Memory B cell (primary cell): Measurements from ENCODE around the gene PLA2G4F.

ENCODE experiments used
- ATAC-seq: fragments of 150-1000 bp; cut with Tn5 transposase; 2 replicates; pipeline ENCODE4 v1.10.0; 2021; ENCODE audit warnings: low read depth, mild to moderate bottlenecking, moderate library complexity
- DNase-seq, 2 donors: peaks; one replicate each; pipeline ENCODE4 v3.0.0; 2022; ENCODE audit warnings: low spot score in 2 of 2
- H3K27ac Mint-ChIP-seq: one replicate; pipeline ENCODE4 v1.8.0; 2022; ENCODE audit warnings: mild to moderate bottlenecking, moderate library complexity, mixed read lengths
- H3K27me3 Mint-ChIP-seq: one replicate; pipeline ENCODE4 v1.8.0; 2022; ENCODE audit warnings: mixed read lengths
- H3K36me3 Mint-ChIP-seq: one replicate; pipeline ENCODE4 v1.8.0; 2022; ENCODE audit warnings: mild to moderate bottlenecking, mixed read lengths
- H3K4me1 Mint-ChIP-seq: one replicate; pipeline ENCODE4 v1.8.0; 2022; ENCODE audit warnings: mixed read lengths
- H3K4me3 Mint-ChIP-seq: one replicate; pipeline ENCODE4 v1.8.0; 2022; ENCODE audit warnings: mild to moderate bottlenecking, moderate library complexity, mixed read lengths
- H3K9me3 Mint-ChIP-seq: one replicate; pipeline ENCODE4 v1.8.0; 2022; ENCODE audit warnings: mixed read lengths

The PLA2G4F gene

GRCh38 chr15:42136513-42136912 is 19.9 kb downstream of the PLA2G4F start:
- no peak for ATAC-seq
- H3K4me3 Mint-ChIP-seq: no peak overlapping the region
- no peaks in the 10 kb centered on the region for H3K9me3 Mint-ChIP-seq
- H3K27ac Mint-ChIP-seq: no peak overlapping the region
- no peak for DNase-seq
- H3K4me1 Mint-ChIP-seq: peaks cover 2% of the 10 kb centered on the region
- H3K36me3 Mint-ChIP-seq: no peaks in the 10 kb centered on the region
- H3K27me3 Mint-ChIP-seq: peaks cover 11% of the 10 kb centered on the region

GRCh38 chr15:42135351-42135750 is 21.1 kb downstream of the PLA2G4F start:
- Mint-ChIP-seq H3K4me3 (no peak overlapping the region), H3K4me1 (peaks cover 3% of the 10 kb centered on the region), H3K9me3 (no peaks in the 10 kb centered on the region), H3K36me3 (no peaks in the 10 kb centered on the region), H3K27ac (no peak overlapping the region), H3K27me3 (peaks cover 20% of the 10 kb centered on the region)
- no peak for DNase-seq
- no peak for ATAC-seq

GRCh38 chr15:42134617-42135245 is 21.7 kb downstream of the PLA2G4F start:
- Mint-ChIP-seq H3K27me3 (peaks cover 22% of the 10 kb centered on the region), H3K27ac (no peak overlapping the region), H3K4me1 (peaks cover 5% of the 10 kb centered on the region), H3K9me3 (no peaks in the 10 kb centered on the region), H3K36me3 (no peaks in the 10 kb centered on the region), H3K4me3 (no peak overlapping the region)
- no peak for ATAC-seq
- no peak for DNase-seq

- Mint-ChIP-seq H3K9me3 (no peaks in the 10 kb centered on the region), H3K27ac (no peak overlapping the region), H3K27me3 (peaks cover 27% of the 10 kb centered on the region), H3K4me3 (no peak overlapping the region), H3K36me3 (no peaks in the 10 kb centered on the region), H3K4me1 (peaks cover 5% of the 10 kb centered on the region)
- ATAC-seq (peak; percentile 80), DNase-seq (peak; percentile 26 to 47)
Measured at GRCh38 chr15:42133886-42134502, 22.4 kb downstream of the PLA2G4F start.

GRCh38 chr15:42133356-42133755 is 23.1 kb downstream of the PLA2G4F start:
- H3K36me3 Mint-ChIP-seq: no peaks in the 10 kb centered on the region
- H3K4me1 Mint-ChIP-seq: peaks cover 5% of the 10 kb centered on the region
- ATAC-seq (no peak), DNase-seq (no peak)
- peaks cover 29% of the 10 kb centered on the region for H3K27me3 Mint-ChIP-seq
- H3K27ac Mint-ChIP-seq: no peak overlapping the region
- no peaks in the 10 kb centered on the region for H3K9me3 Mint-ChIP-seq
- H3K4me3 Mint-ChIP-seq: no peak overlapping the region

GRCh38 chr15:42131826-42132806 is 24.3 kb downstream of the PLA2G4F start:
- Mint-ChIP-seq H3K27me3 (peaks cover 31% of the 10 kb centered on the region), H3K36me3 (no peaks in the 10 kb centered on the region), H3K4me3 (no peak overlapping the region), H3K27ac (no peak overlapping the region), H3K9me3 (no peaks in the 10 kb centered on the region), H3K4me1 (peaks cover 3% of the 10 kb centered on the region)
- no peak for DNase-seq
- no peak for ATAC-seq

- peaks cover 3% of the 10 kb centered on the region for H3K4me1 Mint-ChIP-seq
- no peak for DNase-seq
- H3K27me3 Mint-ChIP-seq: peaks cover 31% of the 10 kb centered on the region
- no peak overlapping the region for H3K4me3 Mint-ChIP-seq
- no peak for ATAC-seq
- no peak overlapping the region for H3K27ac Mint-ChIP-seq
- H3K36me3 Mint-ChIP-seq: no peaks in the 10 kb centered on the region
- H3K9me3 Mint-ChIP-seq: no peaks in the 10 kb centered on the region
Measured at GRCh38 chr15:42131006-42131405, 25.4 kb downstream of the PLA2G4F start.

- peaks cover 31% of the 10 kb centered on the region for H3K27me3 Mint-ChIP-seq
- H3K36me3 Mint-ChIP-seq: no peaks in the 10 kb centered on the region
- peaks cover 3% of the 10 kb centered on the region for H3K4me1 Mint-ChIP-seq
- H3K27ac Mint-ChIP-seq: no peak overlapping the region
- H3K9me3 Mint-ChIP-seq: no peaks in the 10 kb centered on the region
- no peak overlapping the region for H3K4me3 Mint-ChIP-seq
- ATAC-seq: no peak
- DNase-seq: no peak
Measured at GRCh38 chr15:42130246-42130986, 26.0 kb downstream of the PLA2G4F start.

GRCh38 chr15:42129364-42129763 is 27.1 kb downstream of the PLA2G4F start:
- Mint-ChIP-seq H3K27ac (no peak overlapping the region), H3K4me1 (peaks cover 3% of the 10 kb centered on the region), H3K27me3 (peaks cover 31% of the 10 kb centered on the region), H3K4me3 (no peak overlapping the region), H3K36me3 (no peaks in the 10 kb centered on the region), H3K9me3 (no peaks in the 10 kb centered on the region)
- DNase-seq: no peak
- no peak for ATAC-seq

- DNase-seq (no peak), ATAC-seq (no peak)
- peaks cover 30% of the 10 kb centered on the region for H3K27me3 Mint-ChIP-seq
- H3K36me3 Mint-ChIP-seq: no peaks in the 10 kb centered on the region
- no peak overlapping the region for H3K27ac Mint-ChIP-seq
- H3K9me3 Mint-ChIP-seq: no peaks in the 10 kb centered on the region
- H3K4me3 Mint-ChIP-seq: no peak overlapping the region
- peaks cover 3% of the 10 kb centered on the region for H3K4me1 Mint-ChIP-seq
Measured at GRCh38 chr15:42128476-42128875, 28.0 kb downstream of the PLA2G4F start.

GRCh38 chr15:42123546-42123945 is 32.9 kb downstream of the PLA2G4F start:
- DNase-seq (no peak), ATAC-seq (no peak)
- H3K27me3 Mint-ChIP-seq: peaks cover 9% of the 10 kb centered on the region
- H3K27ac Mint-ChIP-seq: no peak overlapping the region
- H3K4me1 Mint-ChIP-seq: peaks cover 3% of the 10 kb centered on the region
- H3K4me3 Mint-ChIP-seq: no peak overlapping the region
- H3K9me3 Mint-ChIP-seq: no peaks in the 10 kb centered on the region
- H3K36me3 Mint-ChIP-seq: no peaks in the 10 kb centered on the region

- H3K9me3 Mint-ChIP-seq: no peaks in the 10 kb centered on the region
- peaks cover 3% of the 10 kb centered on the region for H3K4me1 Mint-ChIP-seq
- ATAC-seq: no peak
- no peak overlapping the region for H3K4me3 Mint-ChIP-seq
- H3K27me3 Mint-ChIP-seq: peaks cover 4% of the 10 kb centered on the region
- DNase-seq: no peak
- no peak overlapping the region for H3K27ac Mint-ChIP-seq
- H3K36me3 Mint-ChIP-seq: no peaks in the 10 kb centered on the region
Measured at GRCh38 chr15:42121682-42122081, 34.8 kb downstream of the PLA2G4F start.

GRCh38 chr15:42121021-42121420 is 35.4 kb downstream of the PLA2G4F start:
- Mint-ChIP-seq H3K36me3 (peaks cover 2% of the 10 kb centered on the region), H3K9me3 (peaks cover 3% of the 10 kb centered on the region), H3K4me1 (peaks cover 3% of the 10 kb centered on the region), H3K4me3 (no peak overlapping the region), H3K27me3 (peaks cover 8% of the 10 kb centered on the region), H3K27ac (no peak overlapping the region)
- DNase-seq: no peak
- ATAC-seq: no peak

GRCh38 chr15:42120285-42120684 is 36.2 kb downstream of the PLA2G4F start:
- H3K9me3 Mint-ChIP-seq: peaks cover 3% of the 10 kb centered on the region
- peaks cover 2% of the 10 kb centered on the region for H3K36me3 Mint-ChIP-seq
- ATAC-seq: no peak
- H3K4me1 Mint-ChIP-seq: peaks cover 3% of the 10 kb centered on the region
- H3K4me3 Mint-ChIP-seq: no peak overlapping the region
- no peak for DNase-seq
- H3K27me3 Mint-ChIP-seq: peaks cover 8% of the 10 kb centered on the region
- no peak overlapping the region for H3K27ac Mint-ChIP-seq
